Memory B cell (primary cell): ENCODE measurements around the gene CARS2.

Source experiments
- ATAC-seq: fragments of 150-1000 bp; cut with Tn5 transposase; 2 replicates; pipeline ENCODE4 v1.10.0; 2021; ENCODE audit warnings: low read depth, mild to moderate bottlenecking, moderate library complexity
- DNase-seq, 2 donors: peaks; one replicate each; pipeline ENCODE4 v3.0.0; 2022; ENCODE audit warnings: low spot score in 2 of 2
- H3K27ac Mint-ChIP-seq: one replicate; pipeline ENCODE4 v1.8.0; 2022; ENCODE audit warnings: mild to moderate bottlenecking, moderate library complexity, mixed read lengths
- H3K27me3 Mint-ChIP-seq: one replicate; pipeline ENCODE4 v1.8.0; 2022; ENCODE audit warnings: mixed read lengths
- H3K36me3 Mint-ChIP-seq: one replicate; pipeline ENCODE4 v1.8.0; 2022; ENCODE audit warnings: mild to moderate bottlenecking, mixed read lengths
- H3K4me1 Mint-ChIP-seq: one replicate; pipeline ENCODE4 v1.8.0; 2022; ENCODE audit warnings: mixed read lengths
- H3K4me3 Mint-ChIP-seq: one replicate; pipeline ENCODE4 v1.8.0; 2022; ENCODE audit warnings: mild to moderate bottlenecking, moderate library complexity, mixed read lengths
- H3K9me3 Mint-ChIP-seq: one replicate; pipeline ENCODE4 v1.8.0; 2022; ENCODE audit warnings: mixed read lengths

CARS2 gene

GRCh38 chr13:110647365-110647737 lies 58.6 kb downstream of the CARS2 start:
- H3K27me3 Mint-ChIP-seq = no peaks in the 10 kb centered on the region
- peak overlapping the region; percentile 45 for H3K27ac Mint-ChIP-seq
- H3K36me3 Mint-ChIP-seq = peaks cover 15% of the 10 kb centered on the region
- no peaks in the 10 kb centered on the region for H3K9me3 Mint-ChIP-seq
- ATAC-seq = no peak
- no peak overlapping the region for H3K4me3 Mint-ChIP-seq
- DNase-seq = no peak
- H3K4me1 Mint-ChIP-seq = peaks cover 9% of the 10 kb centered on the region

DNA sequence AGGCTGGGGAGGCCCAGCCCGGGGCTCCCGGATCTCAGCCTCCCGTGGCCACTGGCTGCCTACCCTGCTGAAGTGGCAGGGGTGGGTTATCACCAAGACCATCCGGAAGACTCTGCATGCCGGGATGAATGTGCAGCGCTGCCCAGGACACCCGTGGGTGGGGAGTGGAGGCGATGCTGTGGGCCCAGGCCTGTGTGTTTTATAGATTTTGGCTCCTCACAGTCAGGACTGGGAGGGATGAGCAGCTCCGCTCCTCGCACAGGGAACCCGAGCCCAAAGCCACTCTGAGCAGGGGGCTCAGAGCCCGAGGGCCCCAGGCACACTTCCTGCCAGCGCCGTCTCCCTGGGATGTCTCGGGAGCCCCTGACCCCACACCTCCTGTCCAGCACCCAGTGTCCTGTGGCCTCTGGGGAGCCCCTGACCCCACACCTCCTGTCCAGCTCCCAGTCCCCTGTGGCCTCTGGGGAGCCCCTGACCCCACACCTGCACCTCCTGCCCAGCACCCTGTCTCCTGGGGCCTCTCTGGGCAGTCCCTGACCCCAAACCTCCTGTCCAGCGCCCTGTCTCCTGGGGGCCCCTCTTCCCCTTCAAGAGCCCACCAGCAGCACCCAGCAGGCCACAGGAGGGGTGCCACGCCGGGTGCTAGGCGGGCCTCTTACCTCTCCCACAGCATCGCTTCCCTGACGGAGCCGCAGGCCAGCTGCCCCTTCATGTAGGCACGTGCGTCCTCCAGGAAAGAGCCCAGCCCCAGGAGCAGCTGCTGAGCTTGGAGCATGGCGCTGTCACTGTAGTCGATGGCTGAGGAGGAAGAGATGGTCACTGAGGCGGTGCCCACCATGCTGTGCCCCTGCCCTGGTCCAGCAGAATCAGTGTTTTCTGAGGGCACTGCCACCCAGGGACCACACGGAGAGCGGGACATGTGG lies 59.2 kb downstream of the CARS2 start:
- H3K4me3 Mint-ChIP-seq = no peak overlapping the region
- ATAC-seq (no peak), DNase-seq (no peak)
- H3K27me3 Mint-ChIP-seq = no peaks in the 10 kb centered on the region
- peaks cover 15% of the 10 kb centered on the region for H3K36me3 Mint-ChIP-seq
- H3K4me1 Mint-ChIP-seq = peaks cover 9% of the 10 kb centered on the region
- H3K27ac Mint-ChIP-seq = peak overlapping the region; percentile 45
- no peaks in the 10 kb centered on the region for H3K9me3 Mint-ChIP-seq

- H3K4me1 Mint-ChIP-seq = peaks cover 7% of the 10 kb centered on the region
- H3K4me3 Mint-ChIP-seq = no peak overlapping the region
- H3K9me3 Mint-ChIP-seq = no peaks in the 10 kb centered on the region
- peak overlapping the region; percentile 24 for H3K27ac Mint-ChIP-seq
- no peaks in the 10 kb centered on the region for H3K27me3 Mint-ChIP-seq
- DNase-seq = no peak
- H3K36me3 Mint-ChIP-seq = peaks cover 15% of the 10 kb centered on the region
- ATAC-seq = no peak
Measured at GRCh38 chr13:110645750-110646149, 60.2 kb downstream of the CARS2 start.

GRCh38 chr13:110644892-110645521 lies 60.9 kb downstream of the CARS2 start:
- H3K27ac Mint-ChIP-seq = no peak overlapping the region
- H3K4me3 Mint-ChIP-seq = peak overlapping the region; percentile 21
- ATAC-seq (peak; percentile 97), DNase-seq (peak; percentile 70 to 78)
- H3K9me3 Mint-ChIP-seq = no peaks in the 10 kb centered on the region
- H3K36me3 Mint-ChIP-seq = peaks cover 15% of the 10 kb centered on the region
- no peaks in the 10 kb centered on the region for H3K27me3 Mint-ChIP-seq
- H3K4me1 Mint-ChIP-seq = peaks cover 7% of the 10 kb centered on the region

- no peak for DNase-seq
- Mint-ChIP-seq H3K4me1 (peaks cover 3% of the 10 kb centered on the region), H3K4me3 (no peak overlapping the region), H3K27ac (no peak overlapping the region), H3K36me3 (peaks cover 13% of the 10 kb centered on the region), H3K27me3 (no peaks in the 10 kb centered on the region), H3K9me3 (no peaks in the 10 kb centered on the region)
- ATAC-seq = no peak
Measured at GRCh38 chr13:110643768-110644421, 62.0 kb downstream of the CARS2 start.

- H3K4me1 Mint-ChIP-seq = peaks cover 3% of the 10 kb centered on the region
- ATAC-seq (no peak), DNase-seq (no peak)
- no peak overlapping the region for H3K27ac Mint-ChIP-seq
- no peak overlapping the region for H3K4me3 Mint-ChIP-seq
- peaks cover 17% of the 10 kb centered on the region for H3K36me3 Mint-ChIP-seq
- H3K27me3 Mint-ChIP-seq = no peaks in the 10 kb centered on the region
- no peaks in the 10 kb centered on the region for H3K9me3 Mint-ChIP-seq
Measured at GRCh38 chr13:110643324-110643723, 62.6 kb downstream of the CARS2 start.

DNA sequence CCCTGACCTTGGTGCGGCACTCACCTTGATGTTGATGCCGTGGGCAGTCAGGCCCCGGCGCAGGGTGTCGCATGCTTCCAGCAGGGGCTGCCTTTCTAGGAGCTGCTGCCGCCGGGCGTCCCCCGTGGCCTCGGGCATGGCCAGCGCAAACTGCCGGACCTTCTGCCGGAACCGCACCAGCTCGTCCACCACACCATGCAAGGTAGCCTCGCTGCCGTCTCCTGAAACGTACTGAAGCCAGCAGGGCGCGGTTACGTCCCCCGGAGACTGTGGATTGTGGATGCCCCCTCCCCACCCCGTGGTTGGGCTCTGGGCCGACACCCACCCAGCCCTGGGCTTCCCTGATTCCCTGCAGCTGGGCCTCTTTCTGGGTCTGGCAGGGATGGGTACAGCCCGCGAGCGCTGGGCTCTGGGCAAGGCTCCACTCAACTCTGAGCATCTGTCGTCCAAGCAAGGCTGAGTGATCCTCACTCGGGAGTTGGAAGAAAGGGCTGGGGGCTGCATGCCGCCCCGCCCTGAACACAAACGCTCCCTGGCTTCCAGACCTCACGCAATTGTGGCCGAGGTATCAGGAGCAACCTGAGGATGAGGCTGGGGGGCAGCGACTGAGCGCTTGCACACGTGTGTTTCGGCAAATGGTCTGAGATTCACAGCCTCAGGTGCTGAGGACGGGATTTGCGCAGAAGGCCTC lies 63.5 kb downstream of the CARS2 start:
- ATAC-seq (no peak), DNase-seq (no peak)
- peaks cover 3% of the 10 kb centered on the region for H3K4me1 Mint-ChIP-seq
- no peak overlapping the region for H3K4me3 Mint-ChIP-seq
- no peak overlapping the region for H3K27ac Mint-ChIP-seq
- no peaks in the 10 kb centered on the region for H3K27me3 Mint-ChIP-seq
- no peaks in the 10 kb centered on the region for H3K9me3 Mint-ChIP-seq
- peaks cover 17% of the 10 kb centered on the region for H3K36me3 Mint-ChIP-seq

DNA sequence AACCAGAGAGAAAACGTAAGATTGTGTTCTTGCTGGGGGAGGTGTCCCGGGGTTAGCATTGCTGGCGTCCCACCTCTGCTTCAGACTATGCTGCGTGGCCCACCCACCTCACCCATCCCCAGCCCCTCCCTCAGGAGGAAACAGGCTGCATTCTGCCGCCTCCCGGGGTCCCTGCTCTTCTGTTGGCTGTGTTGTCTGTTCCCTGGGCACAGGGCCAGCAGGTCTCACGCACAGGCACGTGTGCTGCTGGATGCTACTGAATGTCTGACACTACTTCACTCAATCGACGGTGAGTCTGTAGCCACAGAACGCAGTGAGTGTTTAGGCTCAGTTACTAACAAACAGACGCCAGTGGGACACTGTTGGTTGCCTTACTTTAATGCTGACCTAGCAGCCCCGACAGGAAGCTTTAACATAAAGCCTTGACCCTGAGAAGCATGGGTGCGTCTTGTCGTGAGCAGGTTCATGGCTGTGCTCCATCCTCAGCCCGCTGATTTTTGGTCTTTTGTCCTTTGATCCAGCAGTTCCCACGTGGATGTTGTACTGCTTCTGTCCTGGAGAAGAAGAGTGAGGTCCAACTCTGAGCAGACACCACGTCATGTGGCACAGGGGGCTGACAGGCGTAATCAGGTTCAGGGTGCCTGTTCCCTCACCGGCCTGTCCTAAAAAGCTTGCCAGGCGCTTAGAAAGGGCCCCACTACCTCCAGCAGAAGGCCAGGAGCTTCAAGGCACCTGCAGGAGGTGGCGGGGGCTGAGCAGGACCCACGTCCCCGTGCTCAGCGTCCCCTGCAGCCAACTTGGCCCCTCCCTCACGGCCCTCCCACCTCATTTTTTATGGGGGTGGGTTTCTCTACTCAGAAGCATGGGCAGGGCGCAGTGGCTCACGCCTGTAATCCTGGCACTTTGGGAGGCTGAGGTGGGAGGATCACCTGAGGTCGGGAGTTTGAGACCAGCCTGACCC lies 64.6 kb downstream of the CARS2 start:
- Mint-ChIP-seq H3K9me3 (no peaks in the 10 kb centered on the region), H3K4me3 (no peak overlapping the region), H3K36me3 (peaks cover 19% of the 10 kb centered on the region), H3K27ac (no peak overlapping the region), H3K27me3 (no peaks in the 10 kb centered on the region), H3K4me1 (peaks cover 3% of the 10 kb centered on the region)
- ATAC-seq (no peak), DNase-seq (no peak)

- Mint-ChIP-seq H3K27me3 (no peaks in the 10 kb centered on the region), H3K4me1 (peaks cover 3% of the 10 kb centered on the region), H3K9me3 (no peaks in the 10 kb centered on the region), H3K27ac (peak overlapping the region; percentile 38), H3K4me3 (no peak overlapping the region), H3K36me3 (peaks cover 21% of the 10 kb centered on the region)
- ATAC-seq (no peak), DNase-seq (no peak)
Measured at GRCh38 chr13:110640591-110641029, 65.3 kb downstream of the CARS2 start.

- Mint-ChIP-seq H3K4me1 (peaks cover 3% of the 10 kb centered on the region), H3K27ac (peak overlapping the region; percentile 38), H3K36me3 (peaks cover 22% of the 10 kb centered on the region), H3K27me3 (no peaks in the 10 kb centered on the region), H3K4me3 (no peak overlapping the region), H3K9me3 (no peaks in the 10 kb centered on the region)
- ATAC-seq (no peak), DNase-seq (no peak)
Measured at GRCh38 chr13:110639935-110640334, 66.0 kb downstream of the CARS2 start.

GRCh38 chr13:110638814-110639806 lies 66.8 kb downstream of the CARS2 start:
- H3K36me3 Mint-ChIP-seq = peaks cover 23% of the 10 kb centered on the region
- ATAC-seq = no peak
- peak overlapping the region; percentile 68 for H3K27ac Mint-ChIP-seq

GRCh38 chr13:110638257-110638656 lies 67.7 kb downstream of the CARS2 start:
- Mint-ChIP-seq H3K27me3 (no peaks in the 10 kb centered on the region), H3K9me3 (no peaks in the 10 kb centered on the region), H3K36me3 (peaks cover 18% of the 10 kb centered on the region), H3K4me1 (no peaks in the 10 kb centered on the region), H3K4me3 (no peak overlapping the region), H3K27ac (no peak overlapping the region)
- DNase-seq = no peak
- ATAC-seq = no peak

More at GRCh38 chr13:110638814-110639806, 66.8 kb downstream of the CARS2 start:
- Mint-ChIP-seq H3K9me3 (no peaks in the 10 kb centered on the region), H3K4me3 (no peak overlapping the region), H3K27me3 (no peaks in the 10 kb centered on the region), H3K4me1 (peaks cover 3% of the 10 kb centered on the region)
- DNase-seq = no peak
